CD4-positive, alpha-beta T cell (primary cell): Measurements from ENCODE around the gene DCLRE1B. TPM values are rescaled to one million over a fixed set of nuclear protein-coding genes. Genes with fewer than 3 reads are reported as not detected.

ENCODE experiments used
- ATAC-seq: fragments of 200-7000 bp; cut with Tn5 transposase; one replicate; pipeline ENCODE4 v1.10.0; 2022; ENCODE audit warnings: mild to moderate bottlenecking; ENCODE audit not compliant: poor library complexity
- CTCF ChIA-PET: fragments of 350-600 bp; sonication (Branson Sonifier 250); formaldehyde crosslinking; loops from one replicate; lab custom pipeline; 2021; ENCODE audit warnings: antibody characterized with exemption, inconsistent platforms; lab: Charles Lee
- POLR2A ChIA-PET: fragments of 350-600 bp; sonication (Branson Sonifier 250); formaldehyde crosslinking; loops from one replicate; lab custom pipeline; 2021; ENCODE audit warnings: antibody characterized with exemption, inconsistent platforms; lab: Charles Lee
- DNase-seq, 14 experiments: peaks; one replicate each; pipeline ENCODE4 v3.0.0-alpha.2; 2013 to 2020; ENCODE audit warnings: mixed read lengths in 2 of 14
- H3K27ac ChIP-seq, 2 donors: one replicate each; pipeline versions ENCODE4 v1.5.1 to v1.7.0; 2013; ENCODE audit warnings: low read length in 2 of 2, low read depth in 1 of 2, mild to moderate bottlenecking in 1 of 2
- H3K27me3 ChIP-seq, 2 experiments: 1 replicate in 1 of 2; 2 replicates in 1 of 2; pipeline versions ENCODE4 v1.6.1 to v1.7.0; 2013; ENCODE audit warnings: low read length in 2 of 2, control low read depth in 1 of 2, mild to moderate bottlenecking in 1 of 2, moderate library complexity in 1 of 2; ENCODE audit not compliant: insufficient read depth in 2 of 2, control insufficient read depth in 1 of 2
- H3K36me3 ChIP-seq: one replicate; pipeline ENCODE4 v1.6.1; 2013; ENCODE audit warnings: low read length, control low read depth; ENCODE audit not compliant: insufficient read depth
- H3K4me1 ChIP-seq: one replicate; pipeline ENCODE4 v1.6.1; 2013; ENCODE audit warnings: low read length, control low read depth; ENCODE audit not compliant: insufficient read depth
- H3K4me3 ChIP-seq: one replicate; pipeline ENCODE4 v1.5.1; 2013; ENCODE audit warnings: mild to moderate bottlenecking, low read length, moderate library complexity
- H3K9me3 ChIP-seq, 2 experiments: 1 replicate in 1 of 2; 2 replicates in 1 of 2; pipeline versions ENCODE4 v1.6.1 to v1.7.0; 2013; ENCODE audit warnings: low read length in 2 of 2, mild to moderate bottlenecking in 2 of 2, control low read depth in 1 of 2, moderate library complexity in 1 of 2; ENCODE audit not compliant: control insufficient read depth in 1 of 2, insufficient read depth in 1 of 2
- H3K27ac Mint-ChIP-seq: one replicate; pipeline ENCODE4 v1.8.0; 2020; ENCODE audit warnings: mixed read lengths
- H3K27me3 Mint-ChIP-seq: one replicate; pipeline ENCODE4 v1.8.0; 2021; ENCODE audit warnings: mixed read lengths
- H3K36me3 Mint-ChIP-seq: one replicate; pipeline ENCODE4 v1.8.0; 2021; ENCODE audit warnings: low read depth, mixed read lengths
- H3K4me1 Mint-ChIP-seq: one replicate; pipeline ENCODE4 v1.8.0; 2021; ENCODE audit warnings: low read depth, mixed read lengths
- H3K4me3 Mint-ChIP-seq: one replicate; pipeline ENCODE4 v1.8.0; 2020; ENCODE audit warnings: mild to moderate bottlenecking, mixed read lengths
- H3K9me3 Mint-ChIP-seq: one replicate; pipeline ENCODE4 v1.8.0; 2020; ENCODE audit warnings: mixed read lengths
- intact Hi-C, 2 experiments: fragments of 100-400 bp; cut with DNase I in 1 of 2; cut with micrococcal nuclease in 1 of 2; formaldehyde crosslinking; loops; one replicate each; pipeline versions ENCODE4 v1.15.1 to v1.9.0; 2023 to 2025; cut with DNase I, micrococcal nuclease
- total RNA-seq, 174 experiments: library from RNA in 2 of 174; stranded (reverse) in 2 of 174; gene quantifications; one replicate each; pipeline ENCODE4 v1.2.3 and lab custom pipeline; 2021 to 2026
- TF ChIP-seq, protein P1 (sequence below): fragments of 200-600 bp; IDR thresholded peaks from one replicate; pipeline ENCODE4 v1.8.0; 2022; ENCODE audit warnings: antibody characterized with exemption, mild to moderate bottlenecking

DCLRE1B gene
- total RNA-seq, 2 experiments from 2014 or later: 6.4 to 6.8 TPM

DNA sequence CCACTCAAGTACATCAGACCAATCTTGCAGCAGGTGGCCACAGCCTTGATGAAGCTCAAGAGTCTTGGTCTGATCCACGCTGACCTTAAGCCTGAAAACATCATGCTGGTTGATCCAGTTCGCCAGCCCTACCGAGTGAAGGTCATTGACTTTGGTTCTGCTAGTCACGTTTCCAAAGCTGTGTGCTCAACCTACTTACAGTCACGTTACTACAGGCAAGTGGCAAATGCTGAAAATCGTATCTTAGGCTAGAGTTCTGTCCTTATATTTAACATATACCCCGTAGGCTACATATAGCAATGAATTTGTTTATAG, 36.1 kb downstream of the DCLRE1B start:
- Histone ChIP-seq H3K4me1 (peaks cover 57% of the 10 kb centered on the region), H3K9me3 (no peaks in the 10 kb centered on the region), H3K4me3 (no peak overlapping the region), H3K27me3 (no peaks in the 10 kb centered on the region), H3K36me3 (peaks cover 22% of the 10 kb centered on the region), H3K27ac (peak overlapping the region in 1 of 2 donors; percentile 45)
- ChIA-PET POLR2A (interaction anchor here (1.5 to 4.3 kb wide), 4 partner anchors 7 to 37 kb away, joined by 4 to 59 read pairs (median 14); partner anchors contain the start of genes AP4B1, DCLRE1B and HIPK1), CTCF (interaction anchor here (4.2 kb wide), 1 partner anchor 11 kb away, joined by 18 read pairs; the partner anchor contains the start of gene HIPK1)
- Mint-ChIP-seq H3K4me3 (peak overlapping the region; percentile 82), H3K27me3 (no peaks in the 10 kb centered on the region), H3K4me1 (peaks cover 71% of the 10 kb centered on the region), H3K36me3 (peaks cover 60% of the 10 kb centered on the region), H3K9me3 (no peaks in the 10 kb centered on the region), H3K27ac (peak overlapping the region; percentile 78)
- intact Hi-C loops: no loop called here
- no peak for ATAC-seq
- TF ChIP-seq, protein P1, sequence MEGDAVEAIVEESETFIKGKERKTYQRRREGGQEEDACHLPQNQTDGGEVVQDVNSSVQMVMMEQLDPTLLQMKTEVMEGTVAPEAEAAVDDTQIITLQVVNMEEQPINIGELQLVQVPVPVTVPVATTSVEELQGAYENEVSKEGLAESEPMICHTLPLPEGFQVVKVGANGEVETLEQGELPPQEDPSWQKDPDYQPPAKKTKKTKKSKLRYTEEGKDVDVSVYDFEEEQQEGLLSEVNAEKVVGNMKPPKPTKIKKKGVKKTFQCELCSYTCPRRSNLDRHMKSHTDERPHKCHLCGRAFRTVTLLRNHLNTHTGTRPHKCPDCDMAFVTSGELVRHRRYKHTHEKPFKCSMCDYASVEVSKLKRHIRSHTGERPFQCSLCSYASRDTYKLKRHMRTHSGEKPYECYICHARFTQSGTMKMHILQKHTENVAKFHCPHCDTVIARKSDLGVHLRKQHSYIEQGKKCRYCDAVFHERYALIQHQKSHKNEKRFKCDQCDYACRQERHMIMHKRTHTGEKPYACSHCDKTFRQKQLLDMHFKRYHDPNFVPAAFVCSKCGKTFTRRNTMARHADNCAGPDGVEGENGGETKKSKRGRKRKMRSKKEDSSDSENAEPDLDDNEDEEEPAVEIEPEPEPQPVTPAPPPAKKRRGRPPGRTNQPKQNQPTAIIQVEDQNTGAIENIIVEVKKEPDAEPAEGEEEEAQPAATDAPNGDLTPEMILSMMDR: no peak
- no peak for DNase-seq

DNA sequence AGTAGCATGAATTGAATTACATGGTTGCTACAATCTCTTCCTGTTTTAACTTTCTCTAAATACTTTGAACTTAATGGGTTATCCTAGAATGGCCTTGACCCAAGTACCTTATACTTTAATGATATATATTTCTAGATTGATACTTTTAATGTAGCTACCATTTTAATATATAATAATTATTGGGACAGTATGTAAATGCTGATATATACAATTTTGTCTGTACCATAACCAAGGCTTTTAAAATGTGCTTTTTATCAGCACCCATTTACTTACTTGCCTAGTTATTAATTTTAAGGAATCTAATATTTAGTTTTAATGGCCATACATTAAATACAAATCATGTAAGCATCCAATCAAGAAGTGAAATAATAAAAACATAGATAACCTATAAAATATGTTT, 37.4 kb downstream of the DCLRE1B start:
- intact Hi-C loops: no loop called here
- no peak for ATAC-seq
- Mint-ChIP-seq H3K36me3 (peaks cover 61% of the 10 kb centered on the region), H3K9me3 (no peaks in the 10 kb centered on the region), H3K4me3 (no peak overlapping the region), H3K27ac (peak overlapping the region; percentile 38), H3K27me3 (no peaks in the 10 kb centered on the region), H3K4me1 (peaks cover 73% of the 10 kb centered on the region)
- ChIA-PET POLR2A (interaction anchor here (1.7 kb wide), 1 partner anchor 13 kb away, joined by 7 read pairs; the partner anchor contains the start of gene HIPK1), CTCF (interaction anchor here (4.2 kb wide), 1 partner anchor 13 kb away, joined by 18 read pairs; the partner anchor contains the start of gene HIPK1)
- Histone ChIP-seq H3K36me3 (peaks cover 22% of the 10 kb centered on the region), H3K4me1 (peaks cover 57% of the 10 kb centered on the region), H3K4me3 (no peak overlapping the region), H3K27ac (no peak overlapping the region), H3K27me3 (no peaks in the 10 kb centered on the region), H3K9me3 (no peaks in the 10 kb centered on the region)
- TF ChIP-seq, protein P1: no peak
- no peak for DNase-seq

DNA sequence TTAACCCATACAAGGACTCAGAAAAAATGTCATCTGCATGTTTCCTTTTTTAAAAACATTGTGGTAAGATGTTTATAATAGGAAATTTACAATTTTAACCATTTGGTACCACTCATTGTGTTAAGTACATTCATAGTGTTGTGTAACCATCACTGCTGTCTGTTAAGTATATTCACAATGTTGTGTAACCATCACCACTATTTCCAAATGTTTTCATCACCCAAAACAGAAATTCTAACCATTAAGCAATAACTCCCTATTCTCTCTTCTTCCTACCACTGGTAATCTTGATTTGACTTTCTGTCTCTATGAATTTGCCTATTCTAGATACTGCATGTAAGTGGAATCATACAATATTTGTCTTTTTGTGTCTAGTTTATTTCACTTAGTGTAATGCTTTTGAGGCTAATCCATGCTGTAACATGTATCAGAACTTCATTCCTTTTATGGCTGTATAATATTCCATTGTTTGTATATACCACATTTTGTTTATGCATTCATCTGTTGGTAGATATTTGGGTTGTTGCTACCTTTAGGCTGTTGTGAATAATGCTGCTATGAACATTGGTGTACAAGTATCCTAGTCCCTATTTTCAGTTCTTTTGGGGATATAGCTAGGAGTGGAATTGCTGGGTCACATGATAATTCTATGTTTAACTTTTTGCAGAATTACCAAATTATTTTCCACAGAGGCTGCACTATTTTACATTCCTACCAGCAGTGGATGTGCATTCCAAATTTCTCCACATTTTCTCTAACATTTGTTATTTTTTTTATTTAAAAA, 38.1 kb downstream of the DCLRE1B start:
- DNase-seq: peak in 1 of 14 experiments; percentile 29
- Mint-ChIP-seq H3K4me3 (no peak overlapping the region), H3K36me3 (peaks cover 60% of the 10 kb centered on the region), H3K9me3 (no peaks in the 10 kb centered on the region), H3K4me1 (peaks cover 73% of the 10 kb centered on the region), H3K27me3 (no peaks in the 10 kb centered on the region), H3K27ac (no peak overlapping the region)
- Histone ChIP-seq H3K27ac (no peak overlapping the region), H3K4me1 (peaks cover 53% of the 10 kb centered on the region), H3K4me3 (no peak overlapping the region), H3K36me3 (peaks cover 22% of the 10 kb centered on the region), H3K9me3 (no peaks in the 10 kb centered on the region), H3K27me3 (no peaks in the 10 kb centered on the region)
- ChIA-PET CTCF (no interaction called here), POLR2A (interaction anchor here (1.7 kb wide), 1 partner anchor 13 kb away, joined by 7 read pairs; the partner anchor contains the start of gene HIPK1)
- ATAC-seq: no peak
- intact Hi-C loops: no loop called here
- TF ChIP-seq, protein P1: no peak
